PC-9 (cell line): ENCODE data around the gene EPHB2. TPM values are rescaled to one million over a fixed set of nuclear protein-coding genes. Genes with fewer than 3 reads are reported as not detected.

ENCODE experiments used
- BruUV-seq: library from RNA; stranded (reverse); fragments of 400-500 nt; replicated peaks from 2 replicates; lab custom pipeline; 2021; lab: Mats Ljungman, UMichigan
- CTCF ChIA-PET: fragments of 300-600 bp; sonication (Branson Sonifier 250); formaldehyde crosslinking; loops from one replicate; lab custom pipeline; 2022; ENCODE audit warnings: antibody characterized with exemption; lab: Charles Lee
- POLR2A ChIA-PET: fragments of 300-600 bp; sonication (Branson Sonifier 250); formaldehyde crosslinking; loops from one replicate; lab custom pipeline; 2022; ENCODE audit warnings: antibody characterized with exemption; ENCODE audit not compliant: unreplicated experiment; lab: Charles Lee
- DNase-seq, 2 experiments: peaks; one replicate each; pipeline versions ENCODE4 v3.0.0 to v3.0.0-alpha.2; 2015 to 2022; ENCODE audit warnings: mixed read lengths in 1 of 2
- H2AFZ ChIP-seq: fragments of 200-600 bp; sonication (generic); 2 replicates; pipeline ENCODE4 v1.8.1; 2017; ENCODE audit warnings: antibody characterized with exemption
- H3F3A ChIP-seq: fragments of 200-600 bp; sonication (generic); 2 replicates; pipeline ENCODE4 v1.8.1; 2017; ENCODE audit warnings: antibody characterized with exemption, mild to moderate bottlenecking, low read depth; ENCODE audit not compliant: insufficient read depth
- H3K27ac ChIP-seq: fragments of 200-600 bp; sonication (generic); 2 replicates; pipeline ENCODE4 v1.6.1; 2016; ENCODE audit warnings: mixed run types
- H3K27me3 ChIP-seq: fragments of 200-600 bp; sonication (generic); 2 replicates; pipeline ENCODE4 v1.6.1; 2016; ENCODE audit warnings: low read depth, mixed run types; ENCODE audit not compliant: insufficient read depth
- H3K36me3 ChIP-seq: fragments of 200-600 bp; sonication (generic); 2 replicates; pipeline ENCODE4 v1.6.1; 2016; ENCODE audit warnings: low read depth, mixed run types
- H3K4me1 ChIP-seq: fragments of 200-600 bp; sonication (generic); replicated peaks from 2 replicates; pipeline ENCODE4 v1.6.1; 2016; ENCODE audit warnings: mixed run types; ENCODE audit not compliant: insufficient read depth
- H3K4me2 ChIP-seq: fragments of 200-600 bp; sonication (generic); 2 replicates; pipeline ENCODE4 v1.6.1; 2017; ENCODE audit warnings: mixed run types
- H3K4me3 ChIP-seq: fragments of 200-600 bp; sonication (generic); 2 replicates; pipeline ENCODE4 v1.6.1; 2016; ENCODE audit warnings: mixed run types
- H3K79me2 ChIP-seq: fragments of 200-600 bp; sonication (generic); 2 replicates; pipeline ENCODE4 v1.6.1; 2017; ENCODE audit warnings: low read depth, mixed run types
- H3K9me2 ChIP-seq: fragments of 200-600 bp; sonication (generic); 2 replicates; pipeline ENCODE4 v1.8.1; 2017; ENCODE audit warnings: mild to moderate bottlenecking; ENCODE audit not compliant: insufficient read depth
- H3K9me3 ChIP-seq: fragments of 200-600 bp; sonication (generic); 2 replicates; pipeline ENCODE4 v1.8.1; 2016; ENCODE audit warnings: low read depth; ENCODE audit not compliant: insufficient read depth
- H4K20me1 ChIP-seq: fragments of 200-600 bp; sonication (generic); 2 replicates; pipeline ENCODE4 v1.8.1; 2017; ENCODE audit not compliant: insufficient read depth
- EZH2 ChIP-seq: fragments of 200-600 bp; sonication (generic); IDR thresholded peaks from 2 replicates; pipeline ENCODE4 v1.8.0; 2017; ENCODE audit warnings: antibody characterized with exemption, low read depth
- intact Hi-C: fragments of 100-400 bp; cut with micrococcal nuclease; formaldehyde crosslinking; loops from one replicate; pipeline ENCODE4 v1.10.0; 2022; ENCODE audit not compliant: unreplicated experiment
- total RNA-seq: library from RNA; stranded (reverse); gene quantifications from 2 replicates; pipeline ENCODE4 v1.2.3, GENCODE V29; 2021
- TF ChIP-seq, protein P1 (sequence below): fragments of 200-600 bp; sonication (generic); conservative IDR thresholded peaks from 2 replicates; pipeline ENCODE4 v1.6.1; 2017; ENCODE audit warnings: mixed run types, antibody characterized with exemption, mild to moderate bottlenecking, moderate library complexity

The EPHB2 gene
- total RNA-seq, 1 experiment from 2014 or later, result 26.7 TPM

DNA sequence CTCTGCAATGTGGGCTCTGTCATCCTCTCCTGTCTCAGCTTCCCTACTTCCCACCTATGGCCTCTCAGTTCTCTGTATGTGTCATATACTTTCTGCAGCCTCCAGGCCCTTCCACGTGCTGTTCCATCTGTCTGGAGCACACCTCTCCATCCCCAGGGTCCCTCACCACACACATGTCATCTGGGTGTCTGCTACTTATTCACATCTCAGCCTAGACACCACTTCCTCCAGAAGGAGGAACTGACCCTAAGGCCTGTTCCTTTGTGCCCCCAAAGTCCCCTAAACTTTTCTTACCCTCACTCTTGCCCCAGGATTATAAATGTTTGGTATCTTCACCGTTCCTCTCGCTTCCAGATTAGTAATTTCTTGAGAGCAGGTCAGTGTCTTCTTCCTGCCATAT, 251.9 kb downstream of the EPHB2 start:
- TF ChIP-seq, protein P1, sequence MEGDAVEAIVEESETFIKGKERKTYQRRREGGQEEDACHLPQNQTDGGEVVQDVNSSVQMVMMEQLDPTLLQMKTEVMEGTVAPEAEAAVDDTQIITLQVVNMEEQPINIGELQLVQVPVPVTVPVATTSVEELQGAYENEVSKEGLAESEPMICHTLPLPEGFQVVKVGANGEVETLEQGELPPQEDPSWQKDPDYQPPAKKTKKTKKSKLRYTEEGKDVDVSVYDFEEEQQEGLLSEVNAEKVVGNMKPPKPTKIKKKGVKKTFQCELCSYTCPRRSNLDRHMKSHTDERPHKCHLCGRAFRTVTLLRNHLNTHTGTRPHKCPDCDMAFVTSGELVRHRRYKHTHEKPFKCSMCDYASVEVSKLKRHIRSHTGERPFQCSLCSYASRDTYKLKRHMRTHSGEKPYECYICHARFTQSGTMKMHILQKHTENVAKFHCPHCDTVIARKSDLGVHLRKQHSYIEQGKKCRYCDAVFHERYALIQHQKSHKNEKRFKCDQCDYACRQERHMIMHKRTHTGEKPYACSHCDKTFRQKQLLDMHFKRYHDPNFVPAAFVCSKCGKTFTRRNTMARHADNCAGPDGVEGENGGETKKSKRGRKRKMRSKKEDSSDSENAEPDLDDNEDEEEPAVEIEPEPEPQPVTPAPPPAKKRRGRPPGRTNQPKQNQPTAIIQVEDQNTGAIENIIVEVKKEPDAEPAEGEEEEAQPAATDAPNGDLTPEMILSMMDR, result no peak
- no peak for TF ChIP-seq EZH2
- no peak for DNase-seq
- no TSS peak for BruUV-seq
- Histone ChIP-seq H3K4me3 (no peak overlapping the region), H3K9me3 (no peaks in the 10 kb centered on the region), H3K4me1 (no peaks in the 10 kb centered on the region), H3K27ac (no peak overlapping the region), H2AFZ (no peak overlapping the region), H3K36me3 (no peaks in the 10 kb centered on the region), H4K20me1 (no peaks in the 10 kb centered on the region), H3F3A (no peaks in the 10 kb centered on the region), H3K27me3 (no peaks in the 10 kb centered on the region), H3K9me2 (no peaks in the 10 kb centered on the region), H3K4me2 (no peak overlapping the region), H3K79me2 (no peaks in the 10 kb centered on the region)
- intact Hi-C loops, result no loop called here
- ChIA-PET POLR2A (no interaction called here), CTCF (no interaction called here)

DNA sequence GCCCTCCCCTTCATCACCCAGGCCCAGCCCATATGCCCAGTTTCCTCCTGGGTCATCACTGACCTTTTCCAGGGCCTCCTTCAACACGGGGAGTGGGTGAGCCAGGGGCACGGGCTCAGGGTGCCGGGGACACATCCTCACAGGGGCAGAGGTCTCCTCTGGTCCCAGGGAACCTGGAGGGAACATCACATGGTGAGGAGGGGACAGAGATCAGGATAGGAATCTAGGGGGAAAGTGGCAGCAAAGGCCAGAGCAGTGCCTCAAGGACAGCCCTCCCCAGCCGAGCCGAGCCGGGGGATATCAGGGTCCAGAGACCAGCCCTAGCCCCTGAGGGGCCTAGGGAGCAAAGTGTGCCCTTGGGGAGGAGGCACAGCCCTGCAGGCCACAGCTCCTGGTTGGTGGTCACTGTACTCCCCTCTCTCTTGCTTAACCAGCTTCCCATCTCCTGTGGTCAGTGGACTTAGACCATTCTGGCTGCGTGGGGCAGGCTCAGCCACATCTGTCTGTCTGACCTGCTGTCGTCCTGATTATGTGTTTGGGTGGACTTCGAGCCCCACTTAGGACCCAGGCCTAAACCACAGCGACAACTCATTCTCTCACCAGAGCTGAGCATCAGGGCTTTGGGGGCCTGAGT, 252.5 kb downstream of the EPHB2 start:
- Histone ChIP-seq H3K79me2 (no peaks in the 10 kb centered on the region), H4K20me1 (no peaks in the 10 kb centered on the region), H2AFZ (no peak overlapping the region), H3K4me1 (no peaks in the 10 kb centered on the region), H3K4me3 (no peak overlapping the region), H3K27me3 (no peaks in the 10 kb centered on the region), H3K4me2 (no peak overlapping the region), H3K27ac (no peak overlapping the region), H3K36me3 (no peaks in the 10 kb centered on the region), H3K9me3 (no peaks in the 10 kb centered on the region), H3F3A (no peaks in the 10 kb centered on the region), H3K9me2 (no peaks in the 10 kb centered on the region)
- no TSS peak for BruUV-seq
- DNase-seq, result no peak
- intact Hi-C loops, result no loop called here
- TF ChIP-seq EZH2, result no peak
- TF ChIP-seq, protein P1, result no peak
- POLR2A ChIA-PET, result interaction anchor here (0.6 kb wide), 1 partner anchor 55 kb away, joined by 7 read pairs; no protein-coding TSS in a partner anchor
- CTCF ChIA-PET, result no interaction called here

DNA sequence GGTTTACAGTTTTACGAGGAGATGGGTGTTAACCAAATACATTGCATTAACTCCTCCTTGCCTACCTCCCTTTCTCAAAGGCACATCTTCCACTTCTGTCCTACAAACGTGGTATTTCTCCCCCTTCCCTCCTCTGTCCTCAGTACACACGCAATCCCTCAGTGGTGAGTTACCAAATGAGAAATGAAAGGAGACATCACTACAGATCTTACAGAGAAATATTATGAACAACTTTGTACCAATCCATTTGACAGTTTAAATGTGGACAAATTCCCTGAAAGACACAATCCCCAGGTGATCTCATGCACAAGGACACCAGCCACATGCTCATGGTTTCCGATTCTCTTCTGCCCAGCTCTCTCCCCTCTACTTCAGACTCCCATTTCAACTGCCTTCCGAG, 255.7 kb downstream of the EPHB2 start:
- Histone ChIP-seq H3K9me2 (no peaks in the 10 kb centered on the region), H3K4me1 (peaks cover 6% of the 10 kb centered on the region), H3K9me3 (no peaks in the 10 kb centered on the region), H3K4me3 (no peak overlapping the region), H3K79me2 (no peaks in the 10 kb centered on the region), H4K20me1 (no peaks in the 10 kb centered on the region), H3K27ac (no peak overlapping the region), H3K36me3 (no peaks in the 10 kb centered on the region), H3K27me3 (no peaks in the 10 kb centered on the region), H3F3A (peaks cover 7% of the 10 kb centered on the region; the same call in 1 of the 2 replicates), H2AFZ (no peak overlapping the region), H3K4me2 (no peak overlapping the region)
- BruUV-seq, result no TSS peak
- intact Hi-C loops, result no loop called here
- POLR2A ChIA-PET, result no interaction called here
- CTCF ChIA-PET, result no interaction called here
- no peak for DNase-seq
- no peak for TF ChIP-seq EZH2
- TF ChIP-seq, protein P1, result no peak
